D721Med (cell line): Measurements from ENCODE around the gene GRIP2.
A peak's percentile ranks its signal among the peaks of the same experiment; 100 is the strongest.

Experiments used
- DNase-seq: peaks from one replicate; pipeline ENCODE4 v3.0.0; 2011; ENCODE audit warnings: low spot score; ENCODE audit not compliant: insufficient read length
- FAIRE-seq: peaks from 2 replicates; lab custom pipeline; 2011; peaks lifted over from hg19 to GRCh38; lab: Jason Lieb, UNC
- TF ChIP-seq, protein P1 (sequence below): IDR thresholded peaks from 2 replicates; pipeline ENCODE4 v1.5.1; 2012; ENCODE audit warnings: mild to moderate bottlenecking, control low read depth; ENCODE audit not compliant: insufficient read depth; ENCODE audit errors: missing control alignments

GRIP2 gene

GRCh38 chr3:14509796-14510100, 30.4 kb downstream of the GRIP2 start:
- DNase-seq: no peak
- TF ChIP-seq, protein P1, sequence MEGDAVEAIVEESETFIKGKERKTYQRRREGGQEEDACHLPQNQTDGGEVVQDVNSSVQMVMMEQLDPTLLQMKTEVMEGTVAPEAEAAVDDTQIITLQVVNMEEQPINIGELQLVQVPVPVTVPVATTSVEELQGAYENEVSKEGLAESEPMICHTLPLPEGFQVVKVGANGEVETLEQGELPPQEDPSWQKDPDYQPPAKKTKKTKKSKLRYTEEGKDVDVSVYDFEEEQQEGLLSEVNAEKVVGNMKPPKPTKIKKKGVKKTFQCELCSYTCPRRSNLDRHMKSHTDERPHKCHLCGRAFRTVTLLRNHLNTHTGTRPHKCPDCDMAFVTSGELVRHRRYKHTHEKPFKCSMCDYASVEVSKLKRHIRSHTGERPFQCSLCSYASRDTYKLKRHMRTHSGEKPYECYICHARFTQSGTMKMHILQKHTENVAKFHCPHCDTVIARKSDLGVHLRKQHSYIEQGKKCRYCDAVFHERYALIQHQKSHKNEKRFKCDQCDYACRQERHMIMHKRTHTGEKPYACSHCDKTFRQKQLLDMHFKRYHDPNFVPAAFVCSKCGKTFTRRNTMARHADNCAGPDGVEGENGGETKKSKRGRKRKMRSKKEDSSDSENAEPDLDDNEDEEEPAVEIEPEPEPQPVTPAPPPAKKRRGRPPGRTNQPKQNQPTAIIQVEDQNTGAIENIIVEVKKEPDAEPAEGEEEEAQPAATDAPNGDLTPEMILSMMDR: no peak
- no peak for FAIRE-seq

- DNase-seq (peak; percentile 89), FAIRE-seq (no peak)
- TF ChIP-seq, protein P1: peak; percentile 69
Observed at GRCh38 chr3:14508966-14509795, 31.0 kb downstream of the GRIP2 start.

- FAIRE-seq (no peak), DNase-seq (no peak)
- TF ChIP-seq, protein P1: no peak
Observed at GRCh38 chr3:14508505-14508819, 31.7 kb downstream of the GRIP2 start.

- DNase-seq (no peak), FAIRE-seq (no peak)
- TF ChIP-seq, protein P1: no peak
Observed at GRCh38 chr3:14507757-14508504, 32.2 kb downstream of the GRIP2 start.

- FAIRE-seq (no peak), DNase-seq (no peak)
- TF ChIP-seq, protein P1: no peak
Observed at GRCh38 chr3:14507305-14507741, 32.8 kb downstream of the GRIP2 start.

DNA sequence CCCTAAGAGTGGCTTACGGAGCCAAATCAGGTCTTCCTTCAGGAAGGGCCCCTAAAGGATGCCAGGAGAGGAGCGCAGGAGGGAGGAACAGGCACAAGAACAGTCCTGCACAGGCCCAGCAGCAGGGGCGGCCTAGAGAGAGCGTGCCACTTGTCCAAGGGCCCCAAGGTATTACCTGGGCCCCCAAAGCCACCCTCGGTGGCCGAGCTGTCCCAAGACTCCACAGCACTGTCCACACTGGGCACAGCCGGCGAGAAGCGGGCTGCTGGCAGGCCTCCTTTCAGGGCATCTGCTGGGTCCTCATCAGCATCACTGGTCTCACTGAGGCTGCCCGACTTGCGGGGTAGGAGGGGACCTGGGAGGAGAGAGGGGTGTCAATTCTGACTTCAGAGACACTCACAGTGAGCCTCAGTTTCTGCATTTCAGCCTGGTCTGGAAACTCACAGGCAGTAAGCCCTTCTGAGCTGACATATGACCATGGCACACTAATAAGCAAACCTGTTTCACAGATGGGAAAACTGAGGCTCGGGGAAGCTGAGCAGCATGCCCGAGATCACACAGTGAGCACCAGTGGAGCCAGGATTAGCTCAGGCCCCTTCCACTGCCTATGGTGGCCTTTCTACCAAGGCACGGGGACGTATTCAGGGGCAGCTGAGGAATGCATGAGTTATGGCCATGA, 33.4 kb downstream of the GRIP2 start:
- TF ChIP-seq, protein P1: no peak
- DNase-seq: no peak
- no peak for FAIRE-seq
